ENCODE data around the gene GFAP. TPM values are rescaled to one million over a fixed set of nuclear protein-coding genes. Genes with fewer than 3 reads are reported as not detected.

The GFAP gene
- total RNA-seq, 1 experiment from 2014 or later = not detected

DNA sequence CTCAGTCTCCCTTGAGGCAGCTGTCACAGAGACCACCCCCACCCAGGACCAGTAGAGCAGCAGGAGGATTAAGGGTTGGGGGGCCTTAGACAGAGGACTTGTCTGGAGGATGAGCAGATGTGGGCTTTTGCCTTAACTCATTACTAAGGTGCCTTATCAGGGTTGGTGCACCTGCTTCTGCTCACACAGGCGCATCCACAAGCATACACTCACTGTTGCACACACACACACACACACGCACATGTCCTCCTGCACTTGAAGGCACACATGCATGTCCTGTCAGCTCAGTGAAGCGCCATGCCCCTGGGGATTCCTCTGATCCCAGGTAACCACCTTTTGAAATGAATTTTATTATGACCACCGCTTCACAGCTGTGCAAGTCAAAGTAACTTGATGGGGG is 1.2 kb downstream of the GFAP start:
- DNase-seq (ENCODE audit: low spot score) = no peak

DNA sequence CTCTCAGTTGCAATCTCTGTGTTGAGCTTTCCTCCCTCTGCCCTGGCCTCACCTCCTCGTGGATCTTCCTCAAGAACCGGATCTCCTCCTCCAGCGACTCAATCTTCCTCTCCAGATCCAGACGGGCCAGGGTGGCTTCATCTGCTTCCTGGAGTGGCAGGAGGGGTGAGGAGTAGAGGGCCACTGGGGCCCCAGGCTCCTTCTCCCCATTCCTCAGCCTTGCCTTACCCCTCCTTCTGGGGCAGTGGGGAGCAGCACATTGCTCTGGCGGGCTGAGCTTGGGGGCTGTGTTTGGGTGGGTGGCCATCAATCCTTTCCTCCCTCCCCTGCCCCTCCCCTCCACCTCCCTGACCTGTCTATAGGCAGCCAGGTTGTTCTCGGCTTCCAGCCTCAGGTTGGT is 1.6 kb downstream of the GFAP start:
- DNase-seq (ENCODE audit: low spot score) = no peak

- DNase-seq (ENCODE audit: low spot score) = no peak
These were observed 2.3 kb downstream of the GFAP start for GRCh38 chr17:44912763-44913544.

DNA sequence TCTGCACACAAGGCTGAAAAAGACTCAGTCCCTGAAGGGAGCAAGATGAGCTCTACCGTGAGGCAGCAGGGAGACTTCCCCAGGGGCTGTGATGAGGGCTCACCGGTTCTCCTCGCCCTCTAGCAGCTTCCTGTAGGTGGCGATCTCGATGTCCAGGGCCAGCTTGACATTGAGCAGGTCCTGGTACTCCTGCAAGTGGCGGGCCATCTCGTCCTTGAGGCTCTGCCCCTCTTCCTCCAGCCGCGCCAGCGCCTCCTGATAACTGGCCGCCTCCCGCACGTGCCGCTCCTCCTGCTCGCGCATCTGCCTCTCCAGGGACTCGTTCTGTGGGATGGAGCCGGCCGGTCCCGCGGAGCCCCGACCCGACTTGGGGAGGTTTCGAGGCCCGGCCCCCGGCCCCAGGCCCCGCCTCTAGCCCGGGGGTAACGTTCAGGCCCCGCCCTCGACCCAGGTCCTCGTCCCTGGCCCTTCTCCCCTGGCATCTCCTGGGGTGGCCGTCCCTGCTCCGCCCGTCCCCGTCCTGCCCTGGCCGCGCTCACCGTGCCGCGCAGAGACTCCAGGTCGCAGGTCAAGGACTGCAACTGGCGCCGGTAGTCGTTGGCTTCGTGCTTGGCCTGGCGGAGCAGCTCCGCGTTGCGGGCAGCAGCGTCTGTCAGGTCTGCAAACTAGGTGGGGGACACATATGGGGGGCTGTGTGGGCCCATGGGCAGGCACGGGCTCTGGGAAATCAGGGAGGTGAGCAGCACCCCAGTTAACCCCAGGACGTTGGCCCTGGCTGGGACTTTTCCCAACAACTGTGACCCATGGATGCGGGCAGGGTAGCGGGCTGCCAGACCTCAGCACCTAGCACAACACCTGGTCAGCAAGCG is 3.9 kb downstream of the GFAP start:
- DNase-seq (ENCODE audit: low spot score) = peak; percentile 42

GRCh38 chr17:44910231-44911106 is 4.8 kb downstream of the GFAP start:
- no peak for DNase-seq (ENCODE audit: low spot score)

- DNase-seq (ENCODE audit: low spot score) = peak; percentile 85
These were observed 5.6 kb downstream of the GFAP start for GRCh38 chr17:44909681-44910144.

DNA sequence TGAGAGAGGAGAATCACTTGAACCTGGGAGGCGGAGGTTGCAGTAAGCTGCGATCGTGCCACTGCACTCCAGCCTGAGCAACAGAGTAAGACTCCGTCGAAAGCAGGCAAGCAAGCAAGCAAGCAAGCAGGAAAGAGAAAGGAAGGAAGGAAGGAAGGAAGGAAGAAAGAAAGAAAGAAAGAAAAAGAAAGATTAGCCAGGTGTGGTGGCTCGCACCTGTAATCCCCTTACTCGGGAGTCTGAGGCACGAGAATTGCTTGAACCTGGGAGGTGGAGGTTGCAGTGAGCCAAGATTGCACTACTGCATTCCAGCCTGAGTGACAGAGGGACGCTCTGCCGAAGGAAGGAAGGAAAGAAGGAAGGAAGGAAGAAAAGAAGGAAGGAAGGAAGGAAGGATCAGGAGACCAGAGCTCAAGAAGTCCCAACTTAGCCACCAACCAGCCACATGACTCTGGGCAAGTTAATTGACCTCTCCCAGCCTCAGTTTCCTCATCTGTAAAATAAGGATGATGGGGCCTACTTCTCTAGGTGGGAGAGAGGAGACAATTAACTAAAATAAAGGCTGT is 6.5 kb downstream of the GFAP start:
- DNase-seq (ENCODE audit: low spot score) = no peak

DNA sequence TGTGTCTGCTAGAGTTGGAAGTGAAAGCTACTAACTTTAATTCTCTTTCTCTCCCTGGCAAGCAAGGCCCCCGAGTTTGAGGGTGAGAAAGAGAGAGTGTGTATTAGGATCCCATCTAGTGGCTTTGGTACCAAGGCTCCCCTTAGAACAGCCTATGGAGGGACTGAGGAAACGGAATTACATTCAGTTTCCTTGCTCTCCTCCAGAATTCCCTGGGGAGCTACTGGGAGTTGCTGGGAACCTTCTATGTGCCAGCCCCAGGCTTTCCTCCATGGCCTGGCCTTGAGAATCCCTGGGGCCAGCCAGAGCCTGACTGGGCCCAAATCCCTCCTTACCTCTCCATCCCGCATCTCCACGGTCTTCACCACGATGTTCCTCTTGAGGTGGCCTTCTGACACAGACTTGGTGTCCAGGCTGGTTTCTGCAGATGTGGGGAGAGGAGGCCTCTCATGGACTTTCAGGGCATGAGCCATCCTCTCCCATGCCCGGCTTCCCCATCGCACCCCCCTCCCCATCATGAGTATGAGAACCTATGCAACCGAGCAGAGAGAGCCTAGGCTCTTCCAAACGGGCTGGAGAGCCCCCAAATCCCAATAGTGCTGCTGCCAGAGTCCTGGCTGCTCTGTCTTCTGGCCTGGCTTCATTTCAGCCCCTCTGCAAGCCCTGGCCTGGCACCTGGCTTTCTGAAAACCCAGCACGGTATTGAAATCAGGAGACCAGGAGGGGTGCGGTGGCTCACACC is 7.4 kb downstream of the GFAP start:
- DNase-seq (ENCODE audit: low spot score) = no peak

DNA sequence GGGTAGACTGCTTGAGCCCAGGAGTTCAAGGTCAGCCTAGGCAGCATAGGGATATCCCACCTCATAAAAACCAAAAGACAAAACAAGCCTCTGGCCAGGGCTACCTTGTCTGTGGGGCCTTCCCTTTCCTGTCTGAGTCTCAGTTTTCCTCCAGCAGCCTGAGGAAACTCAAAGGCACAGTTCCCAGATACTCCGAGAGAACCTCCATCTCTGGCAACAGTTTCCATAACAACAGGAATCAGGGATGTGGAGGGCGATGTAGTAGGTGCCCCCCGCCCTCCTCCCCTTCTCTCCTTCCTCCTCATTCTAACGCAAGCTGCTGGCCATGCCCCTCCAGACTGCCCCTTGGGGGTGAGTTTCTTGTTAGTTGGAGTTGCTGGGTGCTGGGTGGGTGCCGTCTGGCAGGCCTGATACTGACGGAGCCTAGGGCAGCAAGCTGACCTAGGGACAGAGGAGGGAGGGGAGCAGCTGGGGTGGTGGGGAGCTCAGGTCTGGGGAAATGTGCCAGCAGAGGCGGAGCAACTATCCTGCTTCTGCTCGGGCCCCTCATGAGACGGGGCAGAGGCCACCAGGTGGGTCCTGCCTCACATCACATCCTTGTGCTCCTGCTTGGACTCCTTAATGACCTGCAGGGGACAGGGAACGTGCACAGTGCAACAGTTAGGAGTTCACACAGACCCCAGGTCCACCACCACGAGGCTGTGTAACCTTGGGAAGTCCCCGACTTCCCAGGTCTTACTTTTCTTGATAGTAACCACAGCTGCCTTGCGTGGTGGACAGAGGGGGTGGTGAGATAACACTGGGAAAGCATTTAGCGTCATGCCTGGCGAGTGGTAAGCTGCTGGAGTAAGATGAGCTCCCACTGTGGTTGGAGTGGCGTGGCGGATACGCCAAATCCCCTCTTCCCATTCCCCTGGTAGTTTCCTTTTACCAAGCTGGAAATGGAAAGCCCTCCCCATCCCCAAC is 8.3 kb downstream of the GFAP start:
- no peak for DNase-seq (ENCODE audit: low spot score)

DNA sequence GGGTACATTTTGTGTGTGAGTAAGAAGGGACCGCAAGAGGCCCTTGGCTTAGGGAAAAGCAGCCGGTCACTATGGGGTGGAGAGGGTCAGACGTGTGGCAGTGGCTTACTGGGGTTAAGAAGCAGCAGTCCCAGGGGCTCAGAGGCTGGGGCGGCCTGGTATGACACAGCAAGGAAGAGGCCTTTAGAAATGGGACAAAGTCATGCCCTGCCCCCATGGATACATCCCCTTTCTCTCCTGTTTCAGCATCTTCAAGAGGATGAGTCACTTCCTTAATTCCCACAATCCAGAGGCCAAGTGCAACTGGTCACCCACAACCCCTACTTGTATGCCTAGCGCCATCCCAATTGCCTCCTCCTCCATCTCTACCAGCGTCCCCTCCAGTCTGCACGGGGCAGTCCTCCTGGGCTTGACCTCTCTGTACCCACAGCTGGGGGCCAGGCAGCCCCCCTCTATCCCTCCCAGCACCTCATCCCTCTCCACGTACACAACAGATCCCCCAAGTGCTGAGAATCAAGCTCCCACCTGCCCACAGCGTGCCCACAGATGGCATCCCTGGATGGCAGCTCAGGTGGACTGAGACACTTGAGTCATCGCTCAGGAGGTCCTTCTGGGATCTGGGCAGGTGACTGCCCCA is 9.2 kb downstream of the GFAP start:
- DNase-seq (ENCODE audit: low spot score) = peak; percentile 99

DNA sequence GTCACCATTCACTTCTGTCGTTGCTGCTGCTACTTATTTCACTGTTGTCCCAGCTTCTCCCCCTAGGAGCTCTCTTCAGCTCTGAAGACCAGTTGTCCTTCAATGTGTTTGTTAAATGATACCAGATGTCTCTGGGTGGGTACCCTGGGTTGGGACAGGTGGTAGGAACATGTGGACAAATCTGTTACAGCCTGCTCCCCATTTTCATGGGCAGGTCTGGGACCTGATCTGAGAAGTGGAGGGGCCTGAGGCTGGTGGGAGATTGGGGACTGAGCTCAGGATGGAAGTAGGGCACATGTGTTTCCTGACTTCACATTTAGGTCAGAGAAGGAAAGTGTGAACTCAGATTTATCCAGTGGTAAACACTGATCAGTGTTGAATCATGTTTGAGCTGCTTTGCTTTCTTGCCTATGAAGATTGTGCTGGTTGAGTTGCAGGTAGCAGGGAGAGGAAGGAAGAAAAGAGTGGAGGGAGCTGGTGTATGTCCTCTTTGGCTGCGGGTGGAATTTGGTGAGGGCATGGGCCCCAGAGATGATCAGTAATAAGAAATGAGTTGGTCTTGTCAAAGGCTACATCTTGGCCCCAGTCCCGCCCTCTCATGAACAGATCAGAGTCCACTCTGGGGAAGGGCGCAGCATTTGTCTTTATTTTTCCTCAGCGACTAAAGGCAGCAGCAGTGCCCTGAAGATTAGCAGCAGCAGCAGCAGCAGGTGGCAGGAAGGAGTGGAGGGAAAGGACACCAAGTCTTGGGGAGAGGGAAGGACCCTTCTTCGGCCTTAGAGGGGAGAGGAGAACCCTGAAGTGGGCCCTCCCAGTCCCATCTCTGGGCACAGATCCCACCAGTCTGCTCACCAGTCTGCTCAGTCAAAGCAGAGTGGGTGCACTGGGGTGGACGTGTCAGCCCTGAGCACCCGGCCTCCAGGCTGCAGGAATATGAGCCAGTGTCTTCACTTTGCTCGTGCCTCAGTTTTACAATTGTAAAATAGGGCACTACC is 10.0 kb downstream of the GFAP start:
- peak; percentile 36 for DNase-seq (ENCODE audit: low spot score)

DNA sequence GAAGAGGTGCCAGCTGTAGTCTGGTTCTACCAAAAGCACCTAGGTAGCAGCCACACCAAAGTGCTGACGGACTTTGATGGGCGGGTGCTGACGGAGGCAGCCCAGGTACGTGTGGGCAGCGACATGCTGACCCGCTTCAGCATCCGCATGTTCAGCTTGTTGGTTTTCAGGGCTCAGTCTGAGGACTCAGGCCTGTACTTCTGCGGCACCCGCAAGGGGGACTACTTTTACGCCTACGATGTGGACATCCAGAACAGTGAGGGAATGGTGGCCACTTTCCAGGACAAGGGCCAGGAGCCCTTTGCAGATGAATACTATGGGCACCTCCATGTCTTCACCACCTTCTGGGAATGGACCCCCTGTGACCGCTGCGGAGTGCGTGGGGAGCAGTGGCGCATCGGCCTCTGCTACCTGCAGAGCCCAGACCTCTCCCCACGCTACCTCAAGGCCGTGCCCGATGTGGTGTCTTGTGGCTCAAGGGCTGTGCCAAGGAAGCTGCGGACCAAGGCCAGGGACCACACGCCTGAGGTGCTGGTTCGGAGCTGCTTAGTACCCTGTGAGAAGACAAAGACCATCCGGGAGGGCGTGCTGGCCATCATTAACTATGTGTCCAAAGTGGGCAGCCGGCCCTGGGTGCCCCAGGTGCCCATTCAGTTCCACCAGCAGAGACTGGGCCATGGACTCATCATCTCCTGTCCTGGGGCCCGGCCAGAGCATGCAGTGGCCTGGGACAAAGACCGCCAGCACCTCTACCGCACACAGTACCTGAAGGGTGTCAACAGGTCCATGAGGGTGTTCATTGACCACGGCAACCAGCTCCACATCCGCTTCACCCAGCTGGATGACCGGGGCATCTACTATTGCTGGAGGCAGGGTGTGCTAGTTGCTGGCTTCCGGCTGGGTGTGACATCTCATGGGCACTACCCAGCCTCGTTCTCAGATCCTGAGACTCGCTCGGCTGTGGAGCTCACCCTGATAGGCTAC is 11.0 kb downstream of the GFAP start:
- DNase-seq (ENCODE audit: low spot score) = no peak

DNA sequence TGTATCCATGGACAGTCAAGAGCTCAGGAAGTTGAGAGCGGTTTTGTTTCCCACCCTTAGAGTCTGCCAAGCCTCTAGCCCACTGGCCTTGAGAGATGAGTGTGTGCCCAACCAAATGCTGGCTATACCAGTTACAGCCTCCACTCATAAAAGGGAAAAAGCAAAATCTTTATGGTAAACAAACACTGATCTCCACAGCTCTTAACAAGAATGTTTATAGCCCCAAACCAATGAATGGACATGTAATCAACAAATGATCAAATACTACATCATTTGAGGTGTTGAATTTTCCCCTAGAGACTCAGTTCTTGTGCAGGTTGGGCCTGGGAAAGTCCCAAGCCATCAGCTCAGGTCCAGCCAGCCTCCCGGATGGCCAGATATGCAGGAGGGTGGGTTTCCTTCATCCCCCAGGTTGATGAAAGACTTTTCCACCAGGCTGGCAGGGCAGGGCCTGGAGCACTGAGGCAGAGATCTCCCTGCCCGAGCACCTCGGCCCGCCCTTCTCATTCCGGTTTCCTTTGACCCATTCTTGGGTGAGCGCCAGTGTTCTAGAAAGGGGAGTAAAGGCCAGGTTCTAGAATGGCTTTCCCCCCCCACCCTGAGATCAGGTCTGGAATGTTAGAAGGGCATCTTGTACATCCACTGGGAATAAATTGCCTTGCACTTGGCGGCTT is 12.2 kb downstream of the GFAP start:
- no peak for DNase-seq (ENCODE audit: low spot score)

- DNase-seq (ENCODE audit: low spot score) = no peak
These were observed 13.1 kb downstream of the GFAP start for GRCh38 chr17:44902135-44902760.

- peak; percentile 92 for DNase-seq (ENCODE audit: low spot score)
These were observed 13.8 kb downstream of the GFAP start for GRCh38 chr17:44901411-44901921.

Data from A172 (cell line).